Measurements from ENCODE around the gene SPDYE2. TPM values are rescaled to one million over a fixed set of nuclear protein-coding genes. Genes with fewer than 3 reads are reported as not detected.
"Not testable (repeated sequence)": the region's sequence is repeated elsewhere in the genome, so short reads cannot be mapped to it uniquely, and the experiment has no call there.

SPDYE2 gene
- total and polyA plus RNA-seq, 2 of the 13 experiments (the other 11 are each of a cell fraction or from before 2014, with no cell fraction given), result not detected

GRCh38 chr7:102604431-102605145 lies 53.6 kb downstream of the SPDYE2 start:
- intact Hi-C loops (cut with micrococcal nuclease; ENCODE audit: unreplicated experiment); in situ Hi-C loops (cut with HindIII; ENCODE audit: extremely low pct_ligation_motif_present, low pct_unique_long_range_greater_than_20kb): not testable (repeated sequence)
- no CpG with 5 or more reads among the region's 19 CpGs for WGBS (ENCODE audit: low lambda C conversion rate)

GRCh38 chr7:102606848-102607247 lies 55.8 kb downstream of the SPDYE2 start:
- in situ Hi-C loops (cut with HindIII; ENCODE audit: extremely low pct_ligation_motif_present, low pct_unique_long_range_greater_than_20kb); H3K4me3 ChIP-seq (replicated peaks in 1 of 3; ENCODE audit: insufficient read depth in 1 of 3, low read depth in 2 of 3, low read length in 3 of 3); H2AFZ ChIP-seq (ENCODE audit: low read length); BruUV-seq (replicated peaks); H3K36me3 ChIP-seq (replicated peaks in 1 of 2; ENCODE audit: control insufficient read depth in 1 of 2, insufficient read depth in 2 of 2, low read length in 2 of 2); FAIRE-seq; H3K27me3 ChIP-seq (ENCODE audit: control insufficient read depth in 1 of 2, insufficient read depth in 2 of 2, low read length in 2 of 2); H3K4me2 ChIP-seq (ENCODE audit: low read depth, low read length); H3K79me2 ChIP-seq (ENCODE audit: insufficient read depth, low read length); DNase-seq (ENCODE audit: low spot score); H3K9ac ChIP-seq (ENCODE audit: insufficient read depth, low read depth, low read length); H3K27ac ChIP-seq (ENCODE audit: extremely low read length, insufficient read depth, low read length); H4K20me1 ChIP-seq (ENCODE audit: insufficient read depth, low read length); ATAC-seq; CTCF ChIA-PET (ENCODE audit: low intra/inter-chr PET ratio, low total read pairs); intact Hi-C loops (cut with micrococcal nuclease; ENCODE audit: unreplicated experiment); H3K4me1 ChIP-seq (ENCODE audit: insufficient read depth, low read length); H3K9me3 ChIP-seq (ENCODE audit: low read length); POLR2A ChIA-PET: not testable (repeated sequence)
- no CpG with 5 or more reads among the region's 5 CpGs for WGBS (ENCODE audit: low lambda C conversion rate)

More at GRCh38 chr7:102604431-102605145, 53.6 kb downstream of the SPDYE2 start:
- peak; percentile 34 for ATAC-seq
- H3K27ac ChIP-seq (ENCODE audit: extremely low read length, insufficient read depth, low read length); BruUV-seq (replicated peaks); H3K4me2 ChIP-seq (ENCODE audit: low read depth, low read length); POLR2A ChIA-PET; H3K27me3 ChIP-seq (ENCODE audit: control insufficient read depth in 1 of 2, insufficient read depth in 2 of 2, low read length in 2 of 2); H4K20me1 ChIP-seq (ENCODE audit: insufficient read depth, low read length); DNase-seq (ENCODE audit: low spot score); H3K9ac ChIP-seq (ENCODE audit: insufficient read depth, low read depth, low read length); H3K9me3 ChIP-seq (ENCODE audit: low read length); CTCF ChIA-PET (ENCODE audit: low intra/inter-chr PET ratio, low total read pairs); H3K4me1 ChIP-seq (ENCODE audit: insufficient read depth, low read length); H3K79me2 ChIP-seq (ENCODE audit: insufficient read depth, low read length); H3K36me3 ChIP-seq (replicated peaks in 1 of 2; ENCODE audit: control insufficient read depth in 1 of 2, insufficient read depth in 2 of 2, low read length in 2 of 2); FAIRE-seq; H3K4me3 ChIP-seq (replicated peaks in 1 of 3; ENCODE audit: insufficient read depth in 1 of 3, low read depth in 2 of 3, low read length in 3 of 3); H2AFZ ChIP-seq (ENCODE audit: low read length): not testable (repeated sequence)
- peak; percentile 16; the same call in 1 of the 2 replicates for TF ChIP-seq MNT (IDR thresholded peaks at IDR 0.05)

GRCh38 chr7:102609734-102610133 lies 58.7 kb downstream of the SPDYE2 start:
- in situ Hi-C loops (cut with HindIII; ENCODE audit: extremely low pct_ligation_motif_present, low pct_unique_long_range_greater_than_20kb), result not testable (repeated sequence)
- WGBS (ENCODE audit: low lambda C conversion rate), result 41% methylated on average over 6 of the region's 10 CpGs

More at GRCh38 chr7:102609734-102610133, 58.7 kb downstream of the SPDYE2 start:
- H3K4me1 ChIP-seq (ENCODE audit: insufficient read depth, low read length); H4K20me1 ChIP-seq (ENCODE audit: insufficient read depth, low read length); H3K9ac ChIP-seq (ENCODE audit: insufficient read depth, low read depth, low read length); FAIRE-seq; H3K4me2 ChIP-seq (ENCODE audit: low read depth, low read length); H3K36me3 ChIP-seq (replicated peaks in 1 of 2; ENCODE audit: control insufficient read depth in 1 of 2, insufficient read depth in 2 of 2, low read length in 2 of 2); H2AFZ ChIP-seq (ENCODE audit: low read length); CTCF ChIA-PET (ENCODE audit: low intra/inter-chr PET ratio, low total read pairs); POLR2A ChIA-PET; H3K4me3 ChIP-seq (replicated peaks in 1 of 3; ENCODE audit: insufficient read depth in 1 of 3, low read depth in 2 of 3, low read length in 3 of 3); H3K79me2 ChIP-seq (ENCODE audit: insufficient read depth, low read length); BruUV-seq (replicated peaks); H3K27ac ChIP-seq (ENCODE audit: extremely low read length, insufficient read depth, low read length); ATAC-seq; H3K27me3 ChIP-seq (ENCODE audit: control insufficient read depth in 1 of 2, insufficient read depth in 2 of 2, low read length in 2 of 2); intact Hi-C loops (cut with micrococcal nuclease; ENCODE audit: unreplicated experiment); DNase-seq (ENCODE audit: low spot score); H3K9me3 ChIP-seq (ENCODE audit: low read length): not testable (repeated sequence)
